DND-41 (cell line): ENCODE measurements around the gene GET4.

Experiments
- CTCF ChIP-seq: IDR thresholded peaks from 2 replicates; pipeline ENCODE4 v1.5.1; 2012; ENCODE audit warnings: borderline replicate concordance, low read length, moderate library complexity, mild to moderate bottlenecking; ENCODE audit not compliant: poor library complexity, severe bottlenecking; ENCODE audit errors: extremely low read depth
- EZH2 ChIP-seq: IDR thresholded peaks from 3 replicates; pipeline ENCODE4 v1.6.1; 2012; ENCODE audit warnings: borderline replicate concordance, low read depth, mild to moderate bottlenecking, moderate library complexity, low read length, inconsistent platforms; ENCODE audit not compliant: severe bottlenecking

GRCh38 chr7:907158-907980, 31.0 kb downstream of the GET4 start:
- TF ChIP-seq CTCF = no peak
- no peak for TF ChIP-seq EZH2
